ENCODE data around the gene AHCYL2.
A peak's percentile ranks its signal among the peaks of the same experiment; 100 is the strongest.
"Not testable (repeated sequence)": the region's sequence is repeated elsewhere in the genome, so short reads cannot be mapped to it uniquely, and the experiment has no call there.

The AHCYL2 gene

GRCh38 chr7:129202058-129202777 is 22.6 kb upstream of the AHCYL2 start:
- Mint-ChIP-seq H3K27me3 (ENCODE audit: low read depth) (peaks cover 6% of the 10 kb centered on the region), H3K36me3 (ENCODE audit: low read depth) (no peaks in the 10 kb centered on the region), H3K4me1 (ENCODE audit: low read depth) (no peaks in the 10 kb centered on the region), H3K9me3 (no peaks in the 10 kb centered on the region), H3K4me3 (no peak overlapping the region), H3K27ac (no peak overlapping the region)
- DNase-seq (ENCODE audit: low spot score), result no peak

- peaks cover 3% of the 10 kb centered on the region for H3K27me3 Mint-ChIP-seq (ENCODE audit: low read depth)
- H3K4me3 Mint-ChIP-seq, result no peak overlapping the region
- no peaks in the 10 kb centered on the region for H3K9me3 Mint-ChIP-seq
- no peaks in the 10 kb centered on the region for H3K36me3 Mint-ChIP-seq (ENCODE audit: low read depth)
- no peak overlapping the region for H3K27ac Mint-ChIP-seq
- no peak for DNase-seq (ENCODE audit: low spot score)
- H3K4me1 Mint-ChIP-seq (ENCODE audit: low read depth), result no peaks in the 10 kb centered on the region
These were observed 21.6 kb upstream of the AHCYL2 start for GRCh38 chr7:129203050-129203741.

GRCh38 chr7:129205126-129205818 is 19.6 kb upstream of the AHCYL2 start:
- no peaks in the 10 kb centered on the region for H3K9me3 Mint-ChIP-seq
- peaks cover 8% of the 10 kb centered on the region for H3K27me3 Mint-ChIP-seq (ENCODE audit: low read depth)
- no peak overlapping the region for H3K27ac Mint-ChIP-seq
- no peak for DNase-seq (ENCODE audit: low spot score)
- H3K4me3 Mint-ChIP-seq, result no peak overlapping the region
- H3K4me1 Mint-ChIP-seq (ENCODE audit: low read depth), result no peaks in the 10 kb centered on the region
- no peaks in the 10 kb centered on the region for H3K36me3 Mint-ChIP-seq (ENCODE audit: low read depth)

- H3K4me1 Mint-ChIP-seq (ENCODE audit: low read depth), result no peaks in the 10 kb centered on the region
- H3K27me3 Mint-ChIP-seq (ENCODE audit: low read depth), result peaks cover 9% of the 10 kb centered on the region
- no peak overlapping the region for H3K27ac Mint-ChIP-seq
- no peak for DNase-seq (ENCODE audit: low spot score)
- H3K9me3 Mint-ChIP-seq, result no peaks in the 10 kb centered on the region
- no peaks in the 10 kb centered on the region for H3K36me3 Mint-ChIP-seq (ENCODE audit: low read depth)
- H3K4me3 Mint-ChIP-seq, result no peak overlapping the region
These were observed 18.6 kb upstream of the AHCYL2 start for GRCh38 chr7:129205987-129206785.

- peaks cover 9% of the 10 kb centered on the region for H3K27me3 Mint-ChIP-seq (ENCODE audit: low read depth)
- H3K9me3 Mint-ChIP-seq, result no peaks in the 10 kb centered on the region
These were observed 16.2 kb upstream of the AHCYL2 start for GRCh38 chr7:129208667-129209066.

GRCh38 chr7:129209067-129209926 is 15.5 kb upstream of the AHCYL2 start:
- no peaks in the 10 kb centered on the region for H3K9me3 Mint-ChIP-seq
- H3K27me3 Mint-ChIP-seq (ENCODE audit: low read depth), result peaks cover 9% of the 10 kb centered on the region
- no peak overlapping the region for H3K4me3 Mint-ChIP-seq
- DNase-seq (ENCODE audit: low spot score), result no peak
- no peaks in the 10 kb centered on the region for H3K4me1 Mint-ChIP-seq (ENCODE audit: low read depth)
- H3K27ac Mint-ChIP-seq, result no peak overlapping the region
- H3K36me3 Mint-ChIP-seq (ENCODE audit: low read depth), result no peaks in the 10 kb centered on the region

More at GRCh38 chr7:129208667-129209066, 16.2 kb upstream of the AHCYL2 start:
- DNase-seq (ENCODE audit: low spot score), result no peak
- H3K36me3 Mint-ChIP-seq (ENCODE audit: low read depth), result no peaks in the 10 kb centered on the region
- H3K4me3 Mint-ChIP-seq, result no peak overlapping the region
- no peaks in the 10 kb centered on the region for H3K4me1 Mint-ChIP-seq (ENCODE audit: low read depth)
- no peak overlapping the region for H3K27ac Mint-ChIP-seq

GRCh38 chr7:129210256-129210988 is 14.4 kb upstream of the AHCYL2 start:
- Mint-ChIP-seq H3K4me3 (no peak overlapping the region), H3K36me3 (ENCODE audit: low read depth) (no peaks in the 10 kb centered on the region), H3K27me3 (ENCODE audit: low read depth) (peaks cover 9% of the 10 kb centered on the region), H3K4me1 (ENCODE audit: low read depth) (no peaks in the 10 kb centered on the region), H3K27ac (no peak overlapping the region), H3K9me3 (no peaks in the 10 kb centered on the region)
- peak; percentile 47 for DNase-seq (ENCODE audit: low spot score)

- H3K4me3 Mint-ChIP-seq, result no peak overlapping the region
- peaks cover 9% of the 10 kb centered on the region for H3K27me3 Mint-ChIP-seq (ENCODE audit: low read depth)
These were observed 13.9 kb upstream of the AHCYL2 start for GRCh38 chr7:129210989-129211312.

GRCh38 chr7:129212126-129212525 is 12.7 kb upstream of the AHCYL2 start:
- no peaks in the 10 kb centered on the region for H3K36me3 Mint-ChIP-seq (ENCODE audit: low read depth)
- no peak overlapping the region for H3K27ac Mint-ChIP-seq
- H3K4me1 Mint-ChIP-seq (ENCODE audit: low read depth), result no peaks in the 10 kb centered on the region
- no peaks in the 10 kb centered on the region for H3K9me3 Mint-ChIP-seq
- DNase-seq (ENCODE audit: low spot score), result no peak
- H3K27me3 Mint-ChIP-seq (ENCODE audit: low read depth), result peaks cover 9% of the 10 kb centered on the region
- H3K4me3 Mint-ChIP-seq, result no peak overlapping the region

More at GRCh38 chr7:129210989-129211312, 13.9 kb upstream of the AHCYL2 start:
- H3K4me1 Mint-ChIP-seq (ENCODE audit: low read depth), result no peaks in the 10 kb centered on the region
- H3K9me3 Mint-ChIP-seq, result no peaks in the 10 kb centered on the region
- DNase-seq (ENCODE audit: low spot score), result no peak
- no peaks in the 10 kb centered on the region for H3K36me3 Mint-ChIP-seq (ENCODE audit: low read depth)
- no peak overlapping the region for H3K27ac Mint-ChIP-seq

GRCh38 chr7:129212596-129212995 is 12.2 kb upstream of the AHCYL2 start:
- Mint-ChIP-seq H3K27ac (no peak overlapping the region), H3K4me3 (no peak overlapping the region), H3K27me3 (ENCODE audit: low read depth) (peaks cover 9% of the 10 kb centered on the region), H3K36me3 (ENCODE audit: low read depth) (no peaks in the 10 kb centered on the region), H3K9me3 (no peaks in the 10 kb centered on the region), H3K4me1 (ENCODE audit: low read depth) (no peaks in the 10 kb centered on the region)
- DNase-seq (ENCODE audit: low spot score), result no peak

GRCh38 chr7:129213828-129214227 is 11.0 kb upstream of the AHCYL2 start:
- Mint-ChIP-seq H3K9me3 (no peaks in the 10 kb centered on the region), H3K27ac (no peak overlapping the region), H3K4me1 (ENCODE audit: low read depth) (no peaks in the 10 kb centered on the region), H3K4me3 (no peak overlapping the region), H3K36me3 (ENCODE audit: low read depth) (no peaks in the 10 kb centered on the region), H3K27me3 (ENCODE audit: low read depth) (peaks cover 11% of the 10 kb centered on the region)
- no peak for DNase-seq (ENCODE audit: low spot score)

GRCh38 chr7:129215691-129216090 is 9.1 kb upstream of the AHCYL2 start:
- not testable (repeated sequence) for H3K27me3 Mint-ChIP-seq (ENCODE audit: low read depth); H3K4me1 Mint-ChIP-seq (ENCODE audit: low read depth); H3K27ac Mint-ChIP-seq; H3K4me3 Mint-ChIP-seq; DNase-seq (ENCODE audit: low spot score); H3K36me3 Mint-ChIP-seq (ENCODE audit: low read depth); H3K9me3 Mint-ChIP-seq

All from T-helper 2 cell treated with Interferon-gamma antibody and Interleukin-4, amounts not matched to agents 5 μg/mL and 100 μg/mL, for 36 hours (primary cell).